ENCODE results near the gene GUCA2A. TPM values are rescaled to one million over a fixed set of nuclear protein-coding genes. Genes with fewer than 3 reads are reported as not detected.

The GUCA2A gene
- total RNA-seq (2014; rRNA removed; shearing (Covaris generic)) (not detected in 2 replicates), total RNA-seq (2022) (not detected in 2 replicates), Bru-seq, nascent RNA (not detected), BruChase-seq, experiment 1, labeled RNA remaining after a 6-hour chase (not detected), BruChase-seq, experiment 2, labeled RNA remaining after a 2-hour chase (not detected)
- long read RNA-seq = 0 reads

GRCh38 chr1:42164551-42165420, at the start of gene GUCA2A:
GUCA2A (minus strand) TSS chr1:42164745; CDS start chr1:42164712, 33 bp downstream.
- Histone ChIP-seq H3K27ac (ENCODE audit: low read depth, low read length, poor library complexity, severe bottlenecking) (no peak within 1 kb of the TSS), H3K4me1 (ENCODE audit: insufficient read depth, low read length, poor library complexity, severe bottlenecking) (no peaks in the 10 kb centered on the region), H3K4me3 (ENCODE audit: low read depth, low read length, poor library complexity, severe bottlenecking) (no peak within 1 kb of the TSS), H4K20me1 (ENCODE audit: insufficient read depth, low read length) (no peaks in the 10 kb centered on the region), H2AFZ (ENCODE audit: low read length) (no peak within 1 kb of the TSS), H3K4me2 (ENCODE audit: low read length) (no peak within 1 kb of the TSS), H3K9me3 (ENCODE audit: low read length) (no peaks in the 10 kb centered on the region), H3K79me2 (ENCODE audit: insufficient read depth, low read depth, low read length) (no peaks in the 10 kb centered on the region), H3K36me3 (ENCODE audit: insufficient read depth, low read length) (no peaks in the 10 kb centered on the region), H3K9me2 (ENCODE audit: insufficient read depth, low read length) (no peaks in the 10 kb centered on the region)
- CTCF ChIA-PET (ENCODE audit: unreplicated experiment) = no interaction called here
- no TSS peak for BruUV-seq (replicated peaks)
- POLR2A ChIA-PET = no interaction called here
- intact Hi-C loops (cut with micrococcal nuclease; ENCODE audit: unreplicated experiment) = no loop called here
- DNase-seq (ENCODE audit: low spot score) = no peak
- TF ChIP-seq CTCF (conservative IDR thresholded peaks at IDR 0.05; ENCODE audit: low read length) (no peak), EZH2phosphoT487 (IDR thresholded peaks at IDR 0.05; ENCODE audit: borderline replicate concordance, low read depth, low read length) (no peak)

- peaks cover 12% of the 10 kb centered on the region; the same call in 1 of the 2 replicates for H3K9me3 ChIP-seq (ENCODE audit: low read length)
- no peaks in the 10 kb centered on the region for H4K20me1 ChIP-seq (ENCODE audit: insufficient read depth, low read length)
- no peak overlapping the region for H2AFZ ChIP-seq (ENCODE audit: low read length)
- ChIA-PET POLR2A (interaction anchor here (0.8 kb wide), 1 partner anchor 14 kb away, joined by 3 read pairs; no protein-coding TSS in a partner anchor), CTCF (ENCODE audit: unreplicated experiment) (no interaction called here)
- peaks cover 48% of the 10 kb centered on the region for H3K36me3 ChIP-seq (ENCODE audit: insufficient read depth, low read length)
- H3K79me2 ChIP-seq (ENCODE audit: insufficient read depth, low read depth, low read length) = peaks cover 5% of the 10 kb centered on the region; the same call in 1 of the 2 replicates
- no peak overlapping the region for H3K4me2 ChIP-seq (ENCODE audit: low read length)
- H3K27ac ChIP-seq (ENCODE audit: low read depth, low read length, poor library complexity, severe bottlenecking) = no peak overlapping the region
- intact Hi-C loops (cut with micrococcal nuclease; ENCODE audit: unreplicated experiment) = no loop called here
- BruUV-seq (replicated peaks) = no TSS peak
- H3K4me1 ChIP-seq (ENCODE audit: insufficient read depth, low read length, poor library complexity, severe bottlenecking) = no peaks in the 10 kb centered on the region
- H3K9me2 ChIP-seq (ENCODE audit: insufficient read depth, low read length) = no peaks in the 10 kb centered on the region
- no peak for DNase-seq (ENCODE audit: low spot score)
- TF ChIP-seq EZH2phosphoT487 (IDR thresholded peaks at IDR 0.05; ENCODE audit: borderline replicate concordance, low read depth, low read length) = no peak
- no peak for TF ChIP-seq CTCF (conservative IDR thresholded peaks at IDR 0.05; ENCODE audit: low read length)
- no peak overlapping the region for H3K4me3 ChIP-seq (ENCODE audit: low read depth, low read length, poor library complexity, severe bottlenecking)
These were observed 46.7 kb upstream of the GUCA2A start for GRCh38 chr1:42211224-42211623.
